SK-N-SH treated with all-trans-retinoic acid at 6 μM for 48 hours (cell line): Measurements from ENCODE around the gene CSF1.

ENCODE experiments used
- ARNTL ChIP-seq: fragments of 450-650 bp; formaldehyde crosslinking; IDR thresholded peaks from 2 replicates; pipeline ENCODE4 v1.5.0; 2020; ENCODE audit warnings: low read depth, mild to moderate bottlenecking, moderate library complexity, borderline replicate concordance
- CSDC2 ChIP-seq: fragments of 250-450 bp; sonication (Bioruptor Pico); IDR thresholded peaks from 2 replicates; pipeline ENCODE4 v1.5.0; 2020; ENCODE audit warnings: mild to moderate bottlenecking, moderate library complexity
- OSR1 ChIP-seq: fragments of 250-450 bp; sonication (Bioruptor Pico); IDR thresholded peaks from 2 replicates; pipeline ENCODE4 v1.8.0; 2022; ENCODE audit warnings: moderate library complexity, mild to moderate bottlenecking, inconsistent platforms
- ZNF565 ChIP-seq: fragments of 450-650 bp; formaldehyde crosslinking; conservative IDR thresholded peaks from 2 replicates; pipeline ENCODE4 v1.5.0; 2020; ENCODE audit warnings: low read depth, mild to moderate bottlenecking, moderate library complexity
- TF ChIP-seq, protein P1 (sequence below): fragments of 250-450 bp; sonication (Bioruptor Pico); IDR thresholded peaks from 2 replicates; pipeline ENCODE4 v1.5.1; 2020; ENCODE audit warnings: low read depth, mild to moderate bottlenecking, moderate library complexity
- TF ChIP-seq, protein P2 (sequence below): fragments of 250-450 bp; sonication (Bioruptor Pico); IDR thresholded peaks from 2 replicates; pipeline ENCODE4 v1.8.0; 2020; ENCODE audit warnings: mild to moderate bottlenecking, moderate library complexity, borderline replicate concordance

DNA sequence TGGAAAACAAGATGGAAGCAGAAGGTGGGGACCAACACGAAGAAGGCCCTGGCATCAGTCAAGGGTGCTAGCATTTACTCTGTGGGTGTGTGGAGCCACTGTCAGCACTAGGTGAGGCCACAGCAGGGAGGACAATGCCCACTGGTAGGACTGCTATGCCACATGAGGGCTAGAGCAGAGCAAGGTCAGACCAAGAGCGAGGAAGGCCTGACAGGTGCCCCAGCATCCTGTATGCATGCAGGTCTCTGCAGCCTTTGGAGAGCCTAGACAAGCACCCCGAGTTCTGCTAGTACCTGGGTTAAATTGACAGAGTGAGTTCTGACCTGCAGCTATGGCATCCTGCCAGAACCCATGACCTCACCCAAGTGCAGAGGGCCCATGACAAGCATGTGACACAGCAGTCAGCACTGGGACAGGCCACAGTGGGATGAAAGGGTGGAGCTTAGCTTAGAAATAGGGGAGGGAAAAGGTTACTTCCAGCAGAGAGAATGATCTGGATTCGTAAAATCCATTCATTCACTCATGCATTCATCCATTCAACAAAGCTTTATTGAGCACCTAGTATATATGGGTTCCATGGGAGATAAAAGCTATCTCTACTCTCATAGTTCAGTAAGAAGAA, 9.0 kb upstream of the CSF1 start:
- no peak for TF ChIP-seq ARNTL (CRISPR knock-in tag)
- TF ChIP-seq, protein P1, sequence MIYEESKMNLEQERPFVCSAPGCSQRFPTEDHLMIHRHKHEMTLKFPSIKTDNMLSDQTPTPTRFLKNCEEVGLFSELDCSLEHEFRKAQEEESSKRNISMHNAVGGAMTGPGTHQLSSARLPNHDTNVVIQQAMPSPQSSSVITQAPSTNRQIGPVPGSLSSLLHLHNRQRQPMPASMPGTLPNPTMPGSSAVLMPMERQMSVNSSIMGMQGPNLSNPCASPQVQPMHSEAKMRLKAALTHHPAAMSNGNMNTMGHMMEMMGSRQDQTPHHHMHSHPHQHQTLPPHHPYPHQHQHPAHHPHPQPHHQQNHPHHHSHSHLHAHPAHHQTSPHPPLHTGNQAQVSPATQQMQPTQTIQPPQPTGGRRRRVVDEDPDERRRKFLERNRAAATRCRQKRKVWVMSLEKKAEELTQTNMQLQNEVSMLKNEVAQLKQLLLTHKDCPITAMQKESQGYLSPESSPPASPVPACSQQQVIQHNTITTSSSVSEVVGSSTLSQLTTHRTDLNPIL (CRISPR knock-in tag): no peak
- TF ChIP-seq, protein P2, sequence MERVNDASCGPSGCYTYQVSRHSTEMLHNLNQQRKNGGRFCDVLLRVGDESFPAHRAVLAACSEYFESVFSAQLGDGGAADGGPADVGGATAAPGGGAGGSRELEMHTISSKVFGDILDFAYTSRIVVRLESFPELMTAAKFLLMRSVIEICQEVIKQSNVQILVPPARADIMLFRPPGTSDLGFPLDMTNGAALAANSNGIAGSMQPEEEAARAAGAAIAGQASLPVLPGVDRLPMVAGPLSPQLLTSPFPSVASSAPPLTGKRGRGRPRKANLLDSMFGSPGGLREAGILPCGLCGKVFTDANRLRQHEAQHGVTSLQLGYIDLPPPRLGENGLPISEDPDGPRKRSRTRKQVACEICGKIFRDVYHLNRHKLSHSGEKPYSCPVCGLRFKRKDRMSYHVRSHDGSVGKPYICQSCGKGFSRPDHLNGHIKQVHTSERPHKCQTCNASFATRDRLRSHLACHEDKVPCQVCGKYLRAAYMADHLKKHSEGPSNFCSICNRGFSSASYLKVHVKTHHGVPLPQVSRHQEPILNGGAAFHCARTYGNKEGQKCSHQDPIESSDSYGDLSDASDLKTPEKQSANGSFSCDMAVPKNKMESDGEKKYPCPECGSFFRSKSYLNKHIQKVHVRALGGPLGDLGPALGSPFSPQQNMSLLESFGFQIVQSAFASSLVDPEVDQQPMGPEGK: no peak
- TF ChIP-seq CSDC2: no peak
- no peak for TF ChIP-seq ZNF565 (CRISPR knock-in tag)
- no peak for TF ChIP-seq OSR1 (CRISPR knock-in tag)
